Lower lobe of right lung (tissue), 2 donors: ENCODE measurements around the gene CFAP251. TPM values are rescaled to one million over a fixed set of nuclear protein-coding genes. Genes with fewer than 3 reads are reported as not detected.

Experiments used
- ATAC-seq, 2 donors: fragments of 200-7000 bp; cut with Tn5 transposase; one replicate each; pipeline ENCODE4 v1.9.1; 2020 to 2022; ENCODE audit warnings: mild to moderate bottlenecking in 2 of 2, moderate library complexity in 2 of 2
- DNase-seq: peaks from one replicate; pipeline ENCODE4 v3.0.0-alpha.2; 2020
- H3K27ac ChIP-seq: fragments of 200-600 bp; one replicate; pipeline ENCODE4 v1.8.0; 2022
- H3K27me3 ChIP-seq: fragments of 200-600 bp; one replicate; pipeline ENCODE4 v1.8.0; 2022; ENCODE audit warnings: low read depth
- H3K36me3 ChIP-seq: fragments of 200-600 bp; one replicate; pipeline ENCODE4 v1.8.0; 2022; ENCODE audit warnings: mild to moderate bottlenecking
- H3K4me1 ChIP-seq: fragments of 200-600 bp; one replicate; pipeline ENCODE4 v1.8.0; 2022
- H3K4me3 ChIP-seq: fragments of 200-600 bp; one replicate; pipeline ENCODE4 v1.8.0; 2022; ENCODE audit warnings: mild to moderate bottlenecking
- H3K9me3 ChIP-seq: fragments of 200-600 bp; one replicate; pipeline ENCODE4 v1.8.0; 2022
- CTCF ChIP-seq: fragments of 200-600 bp; IDR thresholded peaks from one replicate; pipeline ENCODE4 v1.8.0; 2022; ENCODE audit warnings: antibody characterized with exemption, mild to moderate bottlenecking
- intact Hi-C: fragments of 100-400 bp; cut with DNase I; formaldehyde crosslinking; loops from one replicate; pipeline ENCODE4 v1.11.0; 2022
- total RNA-seq: library from RNA; stranded (reverse); fragmentation: NEBNext Ultra II Directional; extraction: Animal tissue kit (Norgen Biotek cat#: 25700); gene quantifications from one replicate; pipeline ENCODE4 v1.2.1, GENCODE V29; 2021
- donor health status: DM: no; HTN: yes; CAD: no; lungs with severe emphysema.

The CFAP251 gene
- total RNA-seq, 1 donor from 2014 or later = 8.2 TPM

GRCh38 chr12:121942145-121942718 is 23.8 kb downstream of the CFAP251 start:
- DNase-seq (no peak), ATAC-seq (no peak)
- Histone ChIP-seq H3K4me3 (no peak overlapping the region), H3K36me3 (no peaks in the 10 kb centered on the region), H3K27me3 (no peaks in the 10 kb centered on the region), H3K27ac (no peak overlapping the region), H3K4me1 (no peaks in the 10 kb centered on the region), H3K9me3 (no peaks in the 10 kb centered on the region)
- intact Hi-C loops = no loop called here
- no peak for TF ChIP-seq CTCF

GRCh38 chr12:121943926-121944325 is 25.5 kb downstream of the CFAP251 start:
- ATAC-seq (no peak), DNase-seq (no peak)
- no peaks in the 10 kb centered on the region for H3K27me3 ChIP-seq
- H3K36me3 ChIP-seq = no peaks in the 10 kb centered on the region
- no peaks in the 10 kb centered on the region for H3K4me1 ChIP-seq
- no peak overlapping the region for H3K4me3 ChIP-seq
- intact Hi-C loops = no loop called here
- no peaks in the 10 kb centered on the region for H3K9me3 ChIP-seq
- no peak overlapping the region for H3K27ac ChIP-seq
- no peak for TF ChIP-seq CTCF

DNA sequence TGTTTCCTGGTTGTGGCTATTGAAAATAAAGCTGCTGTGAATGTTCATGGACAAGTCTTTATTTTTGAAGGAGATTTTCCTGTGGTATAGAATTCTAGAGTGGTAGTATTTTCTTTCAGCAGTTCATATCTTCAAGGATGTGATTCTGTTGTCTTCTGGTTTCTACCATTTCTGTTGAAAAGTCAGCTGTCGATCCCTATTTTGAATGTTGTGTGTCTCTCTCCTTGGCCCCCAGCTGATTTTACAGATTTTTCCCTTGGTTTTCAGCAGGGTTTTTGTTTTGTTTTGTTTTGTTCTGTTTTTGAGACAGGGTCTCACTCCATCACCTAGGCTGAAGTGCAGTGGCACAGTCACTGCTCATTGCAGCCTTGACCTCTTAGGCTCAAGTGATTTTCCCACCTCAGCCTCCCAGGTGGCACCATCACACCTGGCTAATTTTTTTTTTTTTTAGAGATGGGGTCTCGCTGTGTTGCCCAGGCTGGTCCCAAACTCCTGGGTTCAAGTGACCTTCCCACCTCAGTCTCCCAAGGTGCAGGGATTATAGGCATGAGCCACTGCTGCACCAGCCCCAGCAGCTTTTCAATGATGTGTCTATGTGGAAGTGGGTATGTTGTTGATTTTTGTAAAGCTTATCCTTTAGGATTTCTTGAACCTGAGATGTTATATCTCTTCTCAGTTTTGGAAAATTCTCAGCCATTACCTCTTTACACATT is 28.1 kb downstream of the CFAP251 start:
- DNase-seq (no peak), ATAC-seq (no peak)
- intact Hi-C loops = no loop called here
- H3K36me3 ChIP-seq = no peaks in the 10 kb centered on the region
- H3K9me3 ChIP-seq = no peaks in the 10 kb centered on the region
- H3K27me3 ChIP-seq = no peaks in the 10 kb centered on the region
- H3K4me1 ChIP-seq = no peaks in the 10 kb centered on the region
- TF ChIP-seq CTCF = no peak
- H3K27ac ChIP-seq = no peak overlapping the region
- no peak overlapping the region for H3K4me3 ChIP-seq

DNA sequence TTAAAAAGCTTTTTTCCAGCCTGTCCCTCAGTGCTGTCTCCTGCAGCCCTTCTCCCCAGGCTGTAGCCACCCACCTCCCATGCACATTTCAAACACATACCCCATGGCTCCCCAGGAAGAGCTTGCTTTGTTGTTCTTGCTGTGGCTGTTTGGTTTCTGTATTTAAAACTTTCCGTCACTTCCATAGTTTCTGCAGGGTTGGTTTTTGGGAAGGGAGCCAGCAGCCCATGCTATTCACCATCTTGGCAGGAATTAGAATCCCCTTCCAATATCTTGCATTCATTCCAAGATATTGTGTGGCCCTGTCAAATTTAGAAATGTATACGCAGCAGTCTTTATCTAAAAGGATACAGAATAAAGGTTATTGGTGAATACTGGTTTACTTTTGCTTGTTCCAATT is 29.6 kb downstream of the CFAP251 start:
- no peak for DNase-seq
- no peak overlapping the region for H3K27ac ChIP-seq
- intact Hi-C loops = no loop called here

DNA sequence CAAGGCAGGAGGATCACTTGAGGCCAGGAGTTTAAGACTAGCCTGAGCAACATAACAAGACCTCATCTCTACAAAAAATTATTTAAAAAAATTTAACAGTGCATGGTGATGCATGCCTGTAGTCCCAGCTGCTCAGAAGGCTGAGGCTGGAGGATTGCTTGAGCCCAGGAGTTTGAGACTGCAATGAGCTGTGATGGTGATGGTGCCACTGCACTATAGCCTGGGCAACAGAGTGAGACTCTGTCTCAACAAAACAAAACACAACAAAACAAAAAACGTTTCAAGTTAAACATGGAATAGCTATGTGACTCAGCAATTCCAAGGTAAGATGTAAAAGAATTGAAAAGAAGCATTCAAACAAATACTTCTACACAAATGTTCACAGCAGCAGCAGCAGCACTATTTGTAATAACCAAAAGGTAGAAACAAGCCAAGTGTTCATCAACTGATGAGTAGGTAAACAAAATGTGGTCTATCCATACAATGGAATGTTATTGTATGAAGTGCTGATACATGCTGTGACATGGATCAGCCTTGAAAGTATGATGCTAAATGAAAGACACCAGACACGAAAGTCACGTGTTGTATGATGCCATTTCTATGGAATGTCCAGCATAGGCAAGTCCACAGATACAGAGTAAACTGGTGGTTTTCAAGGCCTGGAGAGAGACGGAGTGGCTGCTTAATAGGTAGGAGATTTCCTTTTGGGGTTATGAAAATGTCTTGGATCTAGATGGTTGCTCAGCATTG is 31.4 kb downstream of the CFAP251 start:
- TF ChIP-seq CTCF = no peak
- Histone ChIP-seq H3K27ac (no peak overlapping the region), H3K4me3 (no peak overlapping the region), H3K4me1 (no peaks in the 10 kb centered on the region), H3K27me3 (no peaks in the 10 kb centered on the region), H3K36me3 (no peaks in the 10 kb centered on the region), H3K9me3 (no peaks in the 10 kb centered on the region)
- intact Hi-C loops = no loop called here
- DNase-seq (no peak), ATAC-seq (no peak)

More for the DNA sequence above, 29.6 kb downstream of the CFAP251 start:
- Histone ChIP-seq H3K27me3 (no peaks in the 10 kb centered on the region), H3K36me3 (no peaks in the 10 kb centered on the region), H3K4me1 (no peaks in the 10 kb centered on the region), H3K9me3 (no peaks in the 10 kb centered on the region), H3K4me3 (no peak overlapping the region)
- no peak for ATAC-seq
- TF ChIP-seq CTCF = no peak
